Measurements from ENCODE around the gene CNIH2. TPM values are rescaled to one million over a fixed set of nuclear protein-coding genes. Genes with fewer than 3 reads are reported as not detected.

Gene CNIH2
- total and polyA plus RNA-seq, 9 of the 15 experiments (the other 6 are each of a cell fraction or from before 2014, with no cell fraction given), result 0.26 to 0.89 (median 0.40) TPM; not detected in 4

DNA sequence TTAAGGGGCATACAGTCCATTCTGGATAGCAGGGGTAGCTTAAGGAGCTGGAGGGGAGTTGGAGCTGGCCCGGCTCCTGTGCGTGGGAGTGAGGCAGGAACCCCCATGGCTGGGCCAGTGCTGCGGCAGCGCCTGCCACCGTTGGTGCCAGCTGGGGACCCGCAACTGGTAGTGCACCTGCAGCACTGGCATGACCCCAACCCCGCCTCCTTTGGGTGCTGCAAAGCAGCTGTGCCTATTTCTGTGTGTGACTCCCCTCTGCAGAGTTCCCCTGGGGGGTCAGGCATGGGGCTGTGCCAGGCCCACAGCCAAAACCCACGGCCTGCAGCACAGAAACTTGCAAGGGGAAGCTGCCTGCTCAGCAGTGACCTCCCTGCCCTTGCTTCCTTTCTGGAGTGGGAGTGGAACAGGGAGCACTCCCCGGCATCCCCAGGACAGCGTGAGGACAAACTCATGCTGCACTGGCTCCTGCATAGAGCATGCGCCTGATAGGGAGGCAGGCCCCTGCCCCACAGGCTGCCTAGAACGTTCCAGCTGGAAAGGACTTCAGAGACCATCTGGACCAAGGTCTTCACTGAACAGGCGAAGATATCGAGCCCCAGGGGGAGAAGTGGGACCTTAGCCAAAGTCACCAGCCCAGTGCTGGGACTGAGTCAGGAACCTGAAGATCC lies 35.7 kb upstream of the CNIH2 start:
- no peak overlapping the region for H3K27ac ChIP-seq (ENCODE audit: extremely low read depth, low read depth, low read length)
- no peaks in the 10 kb centered on the region for H3K79me2 ChIP-seq (ENCODE audit: control insufficient read depth, insufficient read depth, low read length)
- CTCF ChIA-PET (ENCODE audit: low intra/inter-chr PET ratio), result no interaction called here
- H3K4me2 ChIP-seq (ENCODE audit: insufficient read depth, low read length), result no peak overlapping the region
- H3K9me1 ChIP-seq (ENCODE audit: control insufficient read depth, insufficient read depth, low read length), result no peaks in the 10 kb centered on the region
- peaks cover 0 to 6% of the 10 kb centered on the region in 2 experiments; a peak in 1 of 5 replicates for H3K4me1 ChIP-seq (replicated peaks in 1 of 2; ENCODE audit: control insufficient read depth in 2 of 2, insufficient read depth in 2 of 2, low read length in 2 of 2)
- 76% methylated on average over 14 of the region's 14 CpGs for WGBS (ENCODE audit: insufficient coverage, low coverage, missing lambda C conversion rate)
- no peak for DNase-seq (ENCODE audit: extremely low read depth in 1 of 4, low spot score in 3 of 4)
- no TSS peak for BruUV-seq (replicated peaks)
- no peak overlapping the region for H2AFZ ChIP-seq (ENCODE audit: low read depth, low read length)
- no peak overlapping the region for H3K4me3 ChIP-seq
- intact Hi-C loops (cut with micrococcal nuclease), result no loop called here
- H3K9me3 ChIP-seq (replicated peaks; ENCODE audit: control insufficient read depth, insufficient read depth, low read depth, low read length), result no peaks in the 10 kb centered on the region
- no peak for FAIRE-seq
- 0 out of 4 replicates have a peak overlapping the region, but pooled peaks of 1 of the 2 experiments have one; percentile 36 for H3K9ac ChIP-seq (ENCODE audit: insufficient read depth in 1 of 2, low read depth in 2 of 2, low read length in 2 of 2)
- H3K27me3 ChIP-seq (ENCODE audit: control insufficient read depth in 2 of 2, insufficient read depth in 2 of 2, low read length in 2 of 2), result no peaks in the 10 kb centered on the region
- in situ Hi-C loops (cut with MboI), result no loop called here
- no peak for ATAC-seq
- TF ChIP-seq MCM7 (IDR thresholded peaks at IDR 0.05) (no peak), MCM3 (IDR thresholded peaks at IDR 0.05) (no peak), ILK (tag; IDR thresholded peaks at IDR 0.05; ENCODE audit: borderline replicate concordance, low read depth) (no peak), POLR2G (IDR thresholded peaks at IDR 0.05; ENCODE audit: low read depth, low read length) (0 out of 2 replicates have a peak, but pooled peaks have one; percentile 26)
- POLR2A ChIA-PET, result interaction anchor here (0.5 to 1.0 kb wide), 3 partner anchors 47 to 817 kb away, joined by 3 to 4 read pairs (median 3); partner anchors contain the start of gene YIF1A
- peaks cover 19% of the 10 kb centered on the region; the same call in 1 of the 3 replicates for H3K36me3 ChIP-seq (ENCODE audit: control insufficient read depth, insufficient read depth, low read length)
- H4K20me1 ChIP-seq (replicated peaks; ENCODE audit: control insufficient read depth, insufficient read depth, low read length), result peaks cover 5% of the 10 kb centered on the region; the same call in 1 of the 2 replicates

All from K562 (cell line).